Neural progenitor cell (in vitro differentiated cells): ENCODE results near the gene SEC16A. TPM values are rescaled to one million over a fixed set of nuclear protein-coding genes. Genes with fewer than 3 reads are reported as not detected.

Experiments
- DNase-seq: peaks from one replicate; pipeline ENCODE4 v3.0.0-alpha.2; 2016; ENCODE audit warnings: low spot score
- H2AFZ ChIP-seq: fragments of 200-600 bp; sonication (generic); replicated peaks from 2 replicates; pipeline ENCODE4 v1.6.1; 2016; ENCODE audit warnings: antibody characterized with exemption
- H3F3A ChIP-seq: fragments of 200-600 bp; sonication (generic); 2 replicates; pipeline ENCODE4 v1.6.1; 2016; ENCODE audit warnings: antibody characterized with exemption, low read depth
- H3K27ac ChIP-seq: fragments of 200-600 bp; sonication (generic); 2 replicates; pipeline ENCODE4 v1.5.1; 2016; ENCODE audit warnings: mild to moderate bottlenecking
- H3K27me3 ChIP-seq: fragments of 200-600 bp; sonication (generic); 2 replicates; pipeline ENCODE4 v1.6.1; 2016; ENCODE audit warnings: mild to moderate bottlenecking, moderate library complexity
- H3K36me3 ChIP-seq: fragments of 200-600 bp; sonication (generic); 2 replicates; pipeline ENCODE4 v1.5.1; 2016
- H3K4me1 ChIP-seq: fragments of 200-600 bp; sonication (generic); 2 replicates; pipeline ENCODE4 v1.6.1; 2016; ENCODE audit warnings: mixed run types
- H3K4me2 ChIP-seq: fragments of 200-600 bp; sonication (generic); 2 replicates; pipeline ENCODE4 v1.6.1; 2016
- H3K4me3 ChIP-seq: fragments of 200-600 bp; sonication (generic); 2 replicates; pipeline ENCODE4 v1.5.1; 2016
- H3K79me2 ChIP-seq: fragments of 200-600 bp; sonication (generic); 2 replicates; pipeline ENCODE4 v1.6.1; 2016; ENCODE audit warnings: low read depth
- H3K9ac ChIP-seq: fragments of 200-600 bp; sonication (generic); 2 replicates; pipeline ENCODE4 v1.6.1; 2016
- H3K9me3 ChIP-seq: fragments of 200-600 bp; sonication (generic); 2 replicates; pipeline ENCODE4 v1.5.1; 2016; ENCODE audit warnings: low read depth
- H4K20me1 ChIP-seq: fragments of 200-600 bp; sonication (generic); 2 replicates; pipeline ENCODE4 v1.6.1; 2016; ENCODE audit warnings: low read depth
- H3K27ac Mint-ChIP-seq: 3 replicates; pipeline ENCODE4 v1.8.0; 2021; ENCODE audit warnings: mixed read lengths
- H3K27me3 Mint-ChIP-seq: 2 replicates; pipeline ENCODE4 v1.8.0; 2022; ENCODE audit warnings: low read depth, mild to moderate bottlenecking, inconsistent platforms, moderate library complexity, mixed read lengths; ENCODE audit not compliant: insufficient read depth
- H3K36me3 Mint-ChIP-seq: 3 replicates; pipeline ENCODE4 v1.8.0; 2021; ENCODE audit warnings: mixed read lengths
- H3K4me1 Mint-ChIP-seq: 3 replicates; pipeline ENCODE4 v1.8.0; 2021; ENCODE audit warnings: mixed read lengths
- H3K4me3 Mint-ChIP-seq: 3 replicates; pipeline ENCODE4 v1.8.0; 2021; ENCODE audit warnings: mild to moderate bottlenecking, moderate library complexity, mixed read lengths
- H3K9me3 Mint-ChIP-seq: 3 replicates; pipeline ENCODE4 v1.8.0; 2020; ENCODE audit warnings: mixed read lengths
- EZH2 ChIP-seq: fragments of 200-600 bp; sonication (generic); IDR thresholded peaks from 2 replicates; pipeline ENCODE4 v1.6.1; 2017; ENCODE audit warnings: antibody characterized with exemption, mild to moderate bottlenecking, moderate library complexity
- EZH2phosphoT487 ChIP-seq: fragments of 200-600 bp; sonication (generic); IDR thresholded peaks from 2 replicates; pipeline ENCODE4 v1.6.1; 2017; ENCODE audit warnings: antibody characterized with exemption
- total RNA-seq: library from RNA; depleted of rRNA; stranded (reverse); fragments of >200 nt; gene quantifications from 2 replicates; pipeline ENCODE4 v1.2.3, GENCODE V29; 2015; ENCODE audit warnings: low replicate concordance
- TF ChIP-seq, protein P1 (sequence below): fragments of 200-600 bp; sonication (generic); IDR thresholded peaks from 2 replicates; pipeline ENCODE4 v1.5.1; 2017; ENCODE audit warnings: antibody characterized with exemption, mild to moderate bottlenecking

The SEC16A gene
- total RNA-seq, 1 donor from 2014 or later, result 16.8 TPM

DNA sequence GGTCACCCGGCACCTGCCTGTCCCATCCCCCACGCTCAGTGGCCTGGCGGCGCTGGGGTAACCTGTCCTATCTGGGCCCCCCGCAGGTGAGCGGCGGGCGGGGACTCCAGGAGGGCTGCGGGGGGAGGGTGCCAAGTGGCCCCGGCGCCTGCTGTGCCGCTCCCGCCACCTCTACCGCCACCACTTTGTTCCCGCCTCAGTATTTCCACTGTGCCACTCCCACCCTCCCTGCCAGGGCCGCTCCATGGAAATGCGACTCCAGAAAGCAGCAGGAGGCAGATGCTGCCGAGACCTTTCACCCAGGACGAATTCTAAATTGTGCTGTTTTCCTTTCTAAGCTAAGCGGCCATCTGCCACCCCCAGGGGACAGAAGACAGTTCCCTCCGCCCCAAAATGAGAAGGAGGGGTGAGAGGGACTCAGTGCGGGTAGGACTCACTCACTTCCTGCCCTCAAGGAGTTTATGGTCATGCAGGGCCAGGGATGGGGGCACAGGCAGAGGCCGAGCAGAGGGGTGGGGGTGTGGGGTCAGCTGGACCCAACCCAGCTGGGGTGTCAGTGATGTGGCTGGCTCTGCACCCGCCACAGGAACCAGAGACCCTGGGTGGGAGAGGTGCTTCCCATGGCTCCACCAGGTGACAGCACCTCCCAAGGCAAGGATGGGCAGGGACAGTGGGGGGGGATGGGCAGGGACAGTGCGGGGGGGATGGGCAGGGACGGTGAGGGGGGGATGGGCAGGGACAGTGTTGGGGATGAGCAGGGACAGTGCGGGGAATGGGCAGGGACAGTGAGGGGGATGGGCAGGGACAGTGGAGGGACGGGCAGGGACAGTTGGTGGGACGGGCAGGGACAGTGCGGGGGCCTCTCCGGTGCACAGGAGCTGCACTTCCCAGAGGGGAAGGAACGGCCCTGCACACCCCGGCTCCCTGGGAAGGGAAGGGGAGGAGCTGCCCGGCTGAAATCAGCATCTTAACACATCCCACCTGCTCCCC, 45.2 kb upstream of the SEC16A start:
- Histone ChIP-seq H3K4me2 (no peak overlapping the region), H3K79me2 (peaks cover 90% of the 10 kb centered on the region), H3K4me1 (peaks cover 57% of the 10 kb centered on the region), H3K9me3 (no peaks in the 10 kb centered on the region), H3K36me3 (no peaks in the 10 kb centered on the region), H3K9ac (no peak overlapping the region), H4K20me1 (peaks cover 79% of the 10 kb centered on the region), H3F3A (peaks cover 46% of the 10 kb centered on the region), H2AFZ (no peak overlapping the region), H3K27ac (no peak overlapping the region), H3K4me3 (no peak overlapping the region), H3K27me3 (no peaks in the 10 kb centered on the region)
- Mint-ChIP-seq H3K27me3 (no peaks in the 10 kb centered on the region), H3K4me1 (peaks cover 34% of the 10 kb centered on the region), H3K4me3 (peak overlapping the region; percentile 66), H3K9me3 (no peaks in the 10 kb centered on the region), H3K27ac (peak overlapping the region; percentile 92), H3K36me3 (no peaks in the 10 kb centered on the region)
- TF ChIP-seq EZH2 (no peak), EZH2phosphoT487 (no peak)
- TF ChIP-seq, protein P1, sequence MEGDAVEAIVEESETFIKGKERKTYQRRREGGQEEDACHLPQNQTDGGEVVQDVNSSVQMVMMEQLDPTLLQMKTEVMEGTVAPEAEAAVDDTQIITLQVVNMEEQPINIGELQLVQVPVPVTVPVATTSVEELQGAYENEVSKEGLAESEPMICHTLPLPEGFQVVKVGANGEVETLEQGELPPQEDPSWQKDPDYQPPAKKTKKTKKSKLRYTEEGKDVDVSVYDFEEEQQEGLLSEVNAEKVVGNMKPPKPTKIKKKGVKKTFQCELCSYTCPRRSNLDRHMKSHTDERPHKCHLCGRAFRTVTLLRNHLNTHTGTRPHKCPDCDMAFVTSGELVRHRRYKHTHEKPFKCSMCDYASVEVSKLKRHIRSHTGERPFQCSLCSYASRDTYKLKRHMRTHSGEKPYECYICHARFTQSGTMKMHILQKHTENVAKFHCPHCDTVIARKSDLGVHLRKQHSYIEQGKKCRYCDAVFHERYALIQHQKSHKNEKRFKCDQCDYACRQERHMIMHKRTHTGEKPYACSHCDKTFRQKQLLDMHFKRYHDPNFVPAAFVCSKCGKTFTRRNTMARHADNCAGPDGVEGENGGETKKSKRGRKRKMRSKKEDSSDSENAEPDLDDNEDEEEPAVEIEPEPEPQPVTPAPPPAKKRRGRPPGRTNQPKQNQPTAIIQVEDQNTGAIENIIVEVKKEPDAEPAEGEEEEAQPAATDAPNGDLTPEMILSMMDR, result no peak
- peak; percentile 43 for DNase-seq

DNA sequence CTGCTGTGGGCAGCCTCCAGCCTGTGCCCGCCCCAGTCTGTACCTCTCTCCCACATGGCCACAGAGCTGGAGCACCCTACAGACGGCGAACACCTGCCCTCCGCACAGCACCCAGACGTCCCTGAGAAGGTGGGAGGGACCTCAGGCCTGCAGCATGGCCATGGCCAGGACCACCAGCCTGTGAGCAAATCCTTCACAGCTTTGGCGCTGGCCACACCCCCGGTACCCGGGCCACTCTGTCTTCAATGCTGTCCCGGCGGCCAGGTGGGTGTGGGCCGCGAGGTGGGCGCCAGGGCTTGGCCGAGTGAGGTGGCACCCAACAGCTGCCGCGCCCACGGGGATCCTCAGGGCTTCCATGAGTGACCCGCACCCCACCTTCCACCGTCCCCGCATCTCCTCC, 44.3 kb upstream of the SEC16A start:
- H3K9me3 Mint-ChIP-seq, result no peaks in the 10 kb centered on the region
- TF ChIP-seq EZH2phosphoT487 (no peak), EZH2 (no peak)
- TF ChIP-seq, protein P1, result no peak
- H3K4me3 ChIP-seq, result no peak overlapping the region
- H4K20me1 ChIP-seq, result peaks cover 70% of the 10 kb centered on the region
- H3K9me3 ChIP-seq, result no peaks in the 10 kb centered on the region
- peaks cover 31% of the 10 kb centered on the region for H3K4me1 Mint-ChIP-seq
- H3F3A ChIP-seq, result peaks cover 46% of the 10 kb centered on the region
- DNase-seq, result no peak
- no peaks in the 10 kb centered on the region for H3K36me3 ChIP-seq
- no peak overlapping the region for H2AFZ ChIP-seq
- H3K27me3 ChIP-seq, result no peaks in the 10 kb centered on the region
- no peak overlapping the region for H3K9ac ChIP-seq
- H3K79me2 ChIP-seq, result peaks cover 82% of the 10 kb centered on the region
- H3K27ac Mint-ChIP-seq, result no peak overlapping the region
- no peak overlapping the region for H3K4me3 Mint-ChIP-seq
- H3K4me2 ChIP-seq, result no peak overlapping the region
- H3K27me3 Mint-ChIP-seq, result no peaks in the 10 kb centered on the region
- peak overlapping the region; percentile 78 for H3K27ac ChIP-seq
- peaks cover 1% of the 10 kb centered on the region for H3K36me3 Mint-ChIP-seq
- H3K4me1 ChIP-seq, result peaks cover 55% of the 10 kb centered on the region

DNA sequence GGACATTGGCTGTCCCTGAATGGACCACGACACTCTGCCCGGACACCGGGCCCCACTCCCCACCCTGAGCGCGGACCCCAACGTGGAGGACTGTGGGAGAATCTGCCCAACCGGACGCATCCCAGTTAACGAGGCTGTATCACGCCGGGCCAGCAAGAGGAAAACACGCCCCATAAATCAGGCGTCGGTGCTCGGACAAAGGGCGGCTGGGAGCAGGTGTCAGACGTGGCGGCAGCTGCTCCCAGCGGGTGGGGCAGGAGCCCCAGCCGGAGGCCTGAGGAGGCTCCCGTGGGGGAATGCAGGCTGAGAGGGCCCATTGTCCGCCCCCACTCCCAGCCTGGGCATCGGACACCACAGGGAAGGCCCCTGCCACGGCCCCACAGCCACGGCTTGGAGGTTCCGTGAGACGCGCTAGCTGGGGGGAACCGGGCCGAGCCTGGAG, 43.8 kb upstream of the SEC16A start:
- peaks cover 77% of the 10 kb centered on the region for H3K79me2 ChIP-seq
- Mint-ChIP-seq H3K27me3 (no peaks in the 10 kb centered on the region), H3K4me1 (peaks cover 31% of the 10 kb centered on the region), H3K27ac (no peak overlapping the region), H3K4me3 (peak overlapping the region; percentile 58), H3K9me3 (no peaks in the 10 kb centered on the region), H3K36me3 (peaks cover 1% of the 10 kb centered on the region)
- peaks cover 65% of the 10 kb centered on the region for H4K20me1 ChIP-seq
- H3K36me3 ChIP-seq, result no peaks in the 10 kb centered on the region
- H3K4me3 ChIP-seq, result no peak overlapping the region
- H3K4me2 ChIP-seq, result peak overlapping the region; percentile 36
- peaks cover 50% of the 10 kb centered on the region for H3K4me1 ChIP-seq
- TF ChIP-seq EZH2 (no peak), EZH2phosphoT487 (no peak)
- TF ChIP-seq, protein P1, result no peak
- no peaks in the 10 kb centered on the region for H3K9me3 ChIP-seq
- H3K9ac ChIP-seq, result no peak overlapping the region
- no peak overlapping the region for H2AFZ ChIP-seq
- peaks cover 46% of the 10 kb centered on the region for H3F3A ChIP-seq
- peak overlapping the region; percentile 78 for H3K27ac ChIP-seq
- DNase-seq, result peak; percentile 72
- no peaks in the 10 kb centered on the region for H3K27me3 ChIP-seq
